Fibroblast of lung (primary cell): ENCODE results near the gene ADGRB3.

Source experiments
- EZH2 ChIP-seq: IDR thresholded peaks from 2 replicates; pipeline ENCODE4 v1.5.1; 2012; ENCODE audit warnings: low read length, control low read depth, mild to moderate bottlenecking; ENCODE audit errors: missing control alignments
- TF ChIP-seq, protein P1 (sequence below), 2 donors: IDR thresholded peaks in 1 of 2; conservative IDR thresholded peaks in 1 of 2; 1 replicate in 1 of 2; 2 replicates in 1 of 2; pipeline ENCODE4 v1.5.1; 2011 to 2012; ENCODE audit warnings: low read length in 2 of 2, control low read depth in 1 of 2, inconsistent platforms in 1 of 2, low read depth in 1 of 2, mild to moderate bottlenecking in 1 of 2

DNA sequence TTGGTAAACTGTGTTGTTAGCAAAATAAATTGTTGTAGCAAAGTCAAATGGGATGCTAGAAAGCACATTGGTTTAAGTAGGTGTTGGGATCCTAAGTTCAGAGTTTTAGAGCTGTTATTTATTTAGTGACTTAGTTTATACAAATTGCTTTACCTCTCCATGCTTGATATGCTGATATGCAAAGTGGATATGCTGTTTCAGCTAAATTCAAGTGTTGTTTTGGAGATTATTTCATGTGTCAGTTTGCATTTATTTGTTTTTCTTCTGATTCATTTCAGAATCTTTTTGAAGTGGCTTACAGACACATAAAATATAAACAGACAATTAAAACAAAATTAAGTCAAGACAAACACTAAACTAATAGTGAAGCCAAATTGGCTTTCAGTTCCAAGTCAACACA, 203.5 kb downstream of the ADGRB3 start:
- no peak for TF ChIP-seq EZH2
- TF ChIP-seq, protein P1, sequence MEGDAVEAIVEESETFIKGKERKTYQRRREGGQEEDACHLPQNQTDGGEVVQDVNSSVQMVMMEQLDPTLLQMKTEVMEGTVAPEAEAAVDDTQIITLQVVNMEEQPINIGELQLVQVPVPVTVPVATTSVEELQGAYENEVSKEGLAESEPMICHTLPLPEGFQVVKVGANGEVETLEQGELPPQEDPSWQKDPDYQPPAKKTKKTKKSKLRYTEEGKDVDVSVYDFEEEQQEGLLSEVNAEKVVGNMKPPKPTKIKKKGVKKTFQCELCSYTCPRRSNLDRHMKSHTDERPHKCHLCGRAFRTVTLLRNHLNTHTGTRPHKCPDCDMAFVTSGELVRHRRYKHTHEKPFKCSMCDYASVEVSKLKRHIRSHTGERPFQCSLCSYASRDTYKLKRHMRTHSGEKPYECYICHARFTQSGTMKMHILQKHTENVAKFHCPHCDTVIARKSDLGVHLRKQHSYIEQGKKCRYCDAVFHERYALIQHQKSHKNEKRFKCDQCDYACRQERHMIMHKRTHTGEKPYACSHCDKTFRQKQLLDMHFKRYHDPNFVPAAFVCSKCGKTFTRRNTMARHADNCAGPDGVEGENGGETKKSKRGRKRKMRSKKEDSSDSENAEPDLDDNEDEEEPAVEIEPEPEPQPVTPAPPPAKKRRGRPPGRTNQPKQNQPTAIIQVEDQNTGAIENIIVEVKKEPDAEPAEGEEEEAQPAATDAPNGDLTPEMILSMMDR (conservative IDR thresholded peaks at IDR 0.05 in 1 of 2, IDR thresholded peaks at IDR 0.05 in 1 of 2; ENCODE audit: low read depth in 1 of 2, low read length in 2 of 2) = no peak
